IMR-90 (cell line): ENCODE data around the gene CTRB1. TPM values are rescaled to one million over a fixed set of nuclear protein-coding genes. Genes with fewer than 3 reads are reported as not detected.
"Not testable (repeated sequence)": the region's sequence is repeated elsewhere in the genome, so short reads cannot be mapped to it uniquely, and the experiment has no call there.

Experiments used
- ATAC-seq: fragments of 200-7000 bp; cut with Tn5 transposase; 2 replicates; pipeline ENCODE4 v1.9.1; 2020; ENCODE audit warnings: low read depth, mild to moderate bottlenecking, moderate library complexity
- BruUV-seq: library from RNA; stranded (reverse); fragments of 400-500 nt; replicated peaks from 2 replicates; lab custom pipeline; 2021; lab: Mats Ljungman, UMichigan
- CTCF ChIA-PET: fragments of 300-600 bp; formaldehyde crosslinking; extraction: SDS; loops from one replicate; lab custom pipeline; 2021; ENCODE audit warnings: antibody characterized with exemption; lab: Yijun Ruan, JAX
- POLR2A ChIA-PET: fragments of 300-600 bp; sonication (Branson Sonifier 250); formaldehyde crosslinking; loops from one replicate; lab custom pipeline; 2022; ENCODE audit warnings: antibody characterized with exemption; ENCODE audit not compliant: unreplicated experiment; lab: Charles Lee
- DNase-seq: peaks from one replicate; pipeline ENCODE4 v3.0.0; 2013
- H2AFZ ChIP-seq: replicated peaks from 2 replicates; pipeline ENCODE3; 2013; ENCODE audit warnings: low read length, mild to moderate bottlenecking; ENCODE audit not compliant: poor library complexity
- H2AK5ac ChIP-seq: 2 replicates; pipeline ENCODE4 v1.6.1; 2013; ENCODE audit warnings: low read depth, low read length, inconsistent platforms
- H2AK9ac ChIP-seq: replicated peaks from 2 replicates; pipeline ENCODE3; 2013; ENCODE audit warnings: mild to moderate bottlenecking, low read depth, low read length, moderate library complexity; ENCODE audit not compliant: poor library complexity
- H2BK120ac ChIP-seq: 2 replicates; pipeline ENCODE4 v1.6.1; 2013; ENCODE audit warnings: low read depth, low read length, inconsistent platforms
- H2BK15ac ChIP-seq: 3 replicates; pipeline ENCODE4 v1.6.1; 2013; ENCODE audit warnings: low read depth, low read length, inconsistent platforms
- H2BK20ac ChIP-seq: 2 replicates; pipeline ENCODE4 v1.6.1; 2013; ENCODE audit warnings: low read depth, mild to moderate bottlenecking, inconsistent platforms, low read length, moderate library complexity
- H2BK5ac ChIP-seq: 2 replicates; pipeline ENCODE4 v1.6.1; 2013; ENCODE audit warnings: mild to moderate bottlenecking, low read depth, low read length, inconsistent platforms; ENCODE audit not compliant: poor library complexity, severe bottlenecking
- H3K14ac ChIP-seq: replicated peaks from 2 replicates; pipeline ENCODE4 v1.6.1; 2013; ENCODE audit warnings: low read depth, low read length, inconsistent platforms
- H3K18ac ChIP-seq: 2 replicates; pipeline ENCODE4 v1.6.1; 2013; ENCODE audit warnings: low read depth, low read length, control low read depth
- H3K23ac ChIP-seq: 2 replicates; pipeline ENCODE4 v1.6.1; 2013; ENCODE audit warnings: low read depth, low read length, inconsistent platforms
- H3K27ac ChIP-seq: 2 replicates; pipeline ENCODE4 v1.5.1; 2013; ENCODE audit warnings: mild to moderate bottlenecking, control low read depth, low read length; ENCODE audit not compliant: insufficient read depth
- H3K27me3 ChIP-seq: 2 replicates; pipeline ENCODE4 v1.6.1; 2013; ENCODE audit warnings: low read length; ENCODE audit not compliant: control insufficient read depth, insufficient read depth
- H3K36me3 ChIP-seq: 2 replicates; pipeline ENCODE4 v1.6.1; 2013; ENCODE audit warnings: low read length, mixed read lengths; ENCODE audit not compliant: control insufficient read depth, insufficient read depth
- H3K4ac ChIP-seq: 2 replicates; pipeline ENCODE4 v1.6.1; 2013; ENCODE audit warnings: low read depth, low read length, inconsistent platforms
- H3K4me1 ChIP-seq: 2 replicates; pipeline ENCODE4 v1.6.1; 2013; ENCODE audit warnings: low read length, mixed read lengths; ENCODE audit not compliant: control insufficient read depth, insufficient read depth
- H3K4me2 ChIP-seq: 2 replicates; pipeline ENCODE4 v1.6.1; 2013; ENCODE audit warnings: low read depth, mild to moderate bottlenecking, control low read depth, low read length, moderate library complexity
- H3K4me3 ChIP-seq: 2 replicates; pipeline ENCODE4 v1.5.1; 2013; ENCODE audit warnings: low read depth, mild to moderate bottlenecking, control low read depth, low read length, moderate library complexity; ENCODE audit not compliant: insufficient read depth
- H3K56ac ChIP-seq: 2 replicates; pipeline ENCODE4 v1.6.1; 2013; ENCODE audit warnings: low read length, inconsistent platforms; ENCODE audit not compliant: insufficient read depth; ENCODE audit errors: extremely low read depth
- H3K79me1 ChIP-seq, 2 experiments: 2 replicates each; pipeline ENCODE4 v1.6.1; 2013; ENCODE audit warnings: low read length in 2 of 2, inconsistent platforms in 1 of 2, low read depth in 1 of 2
- H3K9ac ChIP-seq: 2 replicates; pipeline ENCODE4 v1.6.1; 2013; ENCODE audit warnings: low read depth, low read length, control low read depth
- H3K9me1 ChIP-seq: 2 replicates; pipeline ENCODE4 v1.6.1; 2013; ENCODE audit warnings: low read length, inconsistent platforms; ENCODE audit not compliant: insufficient read depth
- H3K9me3 ChIP-seq: 2 replicates; pipeline ENCODE4 v1.6.1; 2013; ENCODE audit warnings: low read length; ENCODE audit not compliant: control insufficient read depth, insufficient read depth
- H4K20me1 ChIP-seq: 2 replicates; pipeline ENCODE4 v1.6.1; 2013; ENCODE audit warnings: low read length, inconsistent platforms; ENCODE audit not compliant: insufficient read depth
- H4K5ac ChIP-seq: 2 replicates; pipeline ENCODE4 v1.6.1; 2013; ENCODE audit warnings: mild to moderate bottlenecking, low read depth, low read length, control low read depth
- H4K8ac ChIP-seq, 2 experiments: 2 replicates each; pipeline ENCODE4 v1.6.1; 2013; ENCODE audit warnings: low read depth in 2 of 2, low read length in 2 of 2, control low read depth in 1 of 2, inconsistent platforms in 1 of 2
- H4K91ac ChIP-seq: 2 replicates; pipeline ENCODE4 v1.6.1; 2013; ENCODE audit warnings: low read depth, low read length, inconsistent platforms; ENCODE audit not compliant: insufficient read depth
- RAD21 ChIP-seq: IDR thresholded peaks from 2 replicates; pipeline ENCODE4 v1.6.1; 2012; ENCODE audit warnings: low read length, improper control_type of control experiment
- WGBS, 2 experiments: methylation state at CpG; one replicate each; pipeline versions ENCODE4 v1.1.5 to v1.1.7; 2013; ENCODE audit warnings: missing lambda C conversion rate in 2 of 2; ENCODE audit not compliant: insufficient read length in 1 of 2; ENCODE audit errors: extremely low coverage in 2 of 2; 5-methylcytosine and 5-hydroxymethylcytosine counted together
- dilution Hi-C: fragments of 300-500 bp; cut with HindIII; formaldehyde crosslinking; loops from one replicate; pipeline ENCODE4 v1.14.3; 2018; ENCODE audit warnings: low sequenced_read_pairs; ENCODE audit not compliant: unreplicated experiment
- in situ Hi-C: fragments of 300-500 bp; cut with MboI; formaldehyde crosslinking; loops from 3 replicates; pipeline ENCODE4 v1.14.3; 2019; ENCODE audit warnings: low sequenced_read_pairs, inconsistent platforms, mixed read lengths
- intact Hi-C: fragments of 100-400 bp; cut with micrococcal nuclease; formaldehyde crosslinking; loops from 2 replicates; pipeline ENCODE4 v1.10.0; 2022
- polyA plus RNA-seq, 3 experiments: library from polyadenylated mRNA; depleted of rRNA; stranded (reverse); fragments of >200 nt; gene quantifications; 2 replicates each; pipeline ENCODE4 v1.2.3, GENCODE V29; 2012; ENCODE audit warnings: low replicate concordance in 1 of 3
- total RNA-seq: library from RNA; depleted of rRNA; stranded (reverse); fragments of >200 nt; gene quantifications from 2 replicates; pipeline ENCODE4 v1.2.3, GENCODE V29; 2012
- TF ChIP-seq, protein P1 (sequence below): conservative IDR thresholded peaks from 2 replicates; pipeline ENCODE4 v1.5.1; 2012; ENCODE audit warnings: mild to moderate bottlenecking, low read depth, low read length, improper control_type of control experiment

Gene CTRB1
- total and polyA plus RNA-seq, 2 of the 4 experiments (the other 2 are of a cell fraction): not detected

DNA sequence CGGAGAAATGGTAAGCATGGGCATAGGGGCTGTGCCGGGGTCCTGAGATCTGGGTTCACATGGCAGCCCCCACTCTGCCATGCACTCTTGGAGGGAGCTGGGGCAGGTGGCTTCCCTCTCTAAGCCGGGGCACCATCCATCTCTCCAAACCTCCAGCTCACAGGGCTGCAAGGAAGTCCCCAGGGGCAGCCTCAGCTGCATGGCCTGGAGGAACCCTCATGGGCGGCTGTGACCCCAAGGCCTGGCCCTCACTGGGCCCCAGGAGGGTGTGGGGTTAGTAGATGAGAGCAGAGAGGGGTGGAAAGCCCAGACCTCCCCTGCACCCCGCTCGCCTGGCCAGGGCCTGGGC, 14.4 kb upstream of the CTRB1 start:
- H3K4me1 ChIP-seq: no peaks in the 10 kb centered on the region
- H3K27ac ChIP-seq: no peak overlapping the region
- H4K91ac ChIP-seq: no peak overlapping the region
- in situ Hi-C loops: loop anchor here (25.0 kb wide), 2 partner anchors 383 to 558 kb away; no protein-coding TSS in a partner anchor
- no peak overlapping the region for H3K56ac ChIP-seq
- no peaks in the 10 kb centered on the region for H4K20me1 ChIP-seq
- no peaks in the 10 kb centered on the region for H3K9me1 ChIP-seq
- no peak overlapping the region for H3K14ac ChIP-seq
- dilution Hi-C loops: no loop called here
- H4K5ac ChIP-seq: no peak overlapping the region
- H2AK9ac ChIP-seq: no peak overlapping the region
- DNase-seq (no peak), ATAC-seq (no peak)
- CTCF ChIA-PET: no interaction called here
- no peak overlapping the region for H2BK120ac ChIP-seq
- peak overlapping the region; percentile 51 for H2AFZ ChIP-seq
- no peak overlapping the region for H3K23ac ChIP-seq
- H3K79me1 ChIP-seq: no peaks in the 10 kb centered on the region
- no peak overlapping the region for H3K9ac ChIP-seq
- TF ChIP-seq RAD21: no peak
- TF ChIP-seq, protein P1, sequence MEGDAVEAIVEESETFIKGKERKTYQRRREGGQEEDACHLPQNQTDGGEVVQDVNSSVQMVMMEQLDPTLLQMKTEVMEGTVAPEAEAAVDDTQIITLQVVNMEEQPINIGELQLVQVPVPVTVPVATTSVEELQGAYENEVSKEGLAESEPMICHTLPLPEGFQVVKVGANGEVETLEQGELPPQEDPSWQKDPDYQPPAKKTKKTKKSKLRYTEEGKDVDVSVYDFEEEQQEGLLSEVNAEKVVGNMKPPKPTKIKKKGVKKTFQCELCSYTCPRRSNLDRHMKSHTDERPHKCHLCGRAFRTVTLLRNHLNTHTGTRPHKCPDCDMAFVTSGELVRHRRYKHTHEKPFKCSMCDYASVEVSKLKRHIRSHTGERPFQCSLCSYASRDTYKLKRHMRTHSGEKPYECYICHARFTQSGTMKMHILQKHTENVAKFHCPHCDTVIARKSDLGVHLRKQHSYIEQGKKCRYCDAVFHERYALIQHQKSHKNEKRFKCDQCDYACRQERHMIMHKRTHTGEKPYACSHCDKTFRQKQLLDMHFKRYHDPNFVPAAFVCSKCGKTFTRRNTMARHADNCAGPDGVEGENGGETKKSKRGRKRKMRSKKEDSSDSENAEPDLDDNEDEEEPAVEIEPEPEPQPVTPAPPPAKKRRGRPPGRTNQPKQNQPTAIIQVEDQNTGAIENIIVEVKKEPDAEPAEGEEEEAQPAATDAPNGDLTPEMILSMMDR: no peak
- no peak overlapping the region for H2BK5ac ChIP-seq
- H3K4me2 ChIP-seq: no peak overlapping the region
- no peaks in the 10 kb centered on the region for H3K27me3 ChIP-seq
- no peak overlapping the region for H4K8ac ChIP-seq
- no TSS peak for BruUV-seq
- intact Hi-C loops: no loop called here
- no peak overlapping the region for H2BK15ac ChIP-seq
- H2AK5ac ChIP-seq: no peak overlapping the region
- H3K4ac ChIP-seq: no peak overlapping the region
- no CpG with 5 or more reads among the region's 6 CpGs for WGBS, 2 experiments
- H3K9me3 ChIP-seq: no peaks in the 10 kb centered on the region
- H2BK20ac ChIP-seq: no peak overlapping the region
- H3K4me3 ChIP-seq: no peak overlapping the region
- H3K36me3 ChIP-seq: no peaks in the 10 kb centered on the region
- POLR2A ChIA-PET: no interaction called here
- H3K18ac ChIP-seq: no peak overlapping the region

DNA sequence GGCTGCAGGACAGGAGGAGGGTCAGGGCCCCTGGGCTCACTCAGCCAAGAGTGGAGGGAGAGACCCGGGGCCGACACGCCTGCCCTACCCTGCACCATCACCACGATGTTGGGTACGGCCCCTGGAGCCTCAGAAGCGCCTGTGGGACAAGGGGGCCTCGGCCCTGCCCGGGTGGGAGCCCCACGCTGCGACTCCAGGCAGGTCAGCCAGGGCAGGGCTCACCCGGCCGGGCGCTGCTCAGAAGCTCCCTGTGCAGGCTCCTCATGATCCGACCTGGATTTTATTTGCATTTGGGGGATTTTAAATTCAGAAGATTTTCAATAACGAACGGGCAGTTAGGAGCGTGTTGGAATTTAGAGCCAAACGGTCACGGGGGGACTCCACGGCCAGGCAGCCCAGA, 13.9 kb upstream of the CTRB1 start:
- ATAC-seq, H3K18ac ChIP-seq, H3K4me1 ChIP-seq, H3K27me3 ChIP-seq, intact Hi-C loops, H3K4me2 ChIP-seq, H3K14ac ChIP-seq, H3K27ac ChIP-seq, H3K9me1 ChIP-seq, POLR2A ChIA-PET, H4K20me1 ChIP-seq, H4K91ac ChIP-seq, H3K9ac ChIP-seq, H3K4ac ChIP-seq, H2BK15ac ChIP-seq, H2AK5ac ChIP-seq, H3K56ac ChIP-seq, H2BK120ac ChIP-seq, H3K9me3 ChIP-seq, H3K79me1 ChIP-seq, H2BK5ac ChIP-seq, CTCF ChIA-PET, H4K5ac ChIP-seq, H3K36me3 ChIP-seq, H2AFZ ChIP-seq, H4K8ac ChIP-seq, BruUV-seq, H2AK9ac ChIP-seq, dilution Hi-C loops, H2BK20ac ChIP-seq, H3K4me3 ChIP-seq, DNase-seq, H3K23ac ChIP-seq: not testable (repeated sequence)
- in situ Hi-C loops: loop anchor here (25.0 kb wide), 2 partner anchors 382 to 557 kb away; no protein-coding TSS in a partner anchor
- WGBS, 2 experiments: no CpG with 5 or more reads among the region's 20 CpGs
